Activated effector memory CD4-positive, alpha-beta T cell treated with anti-CD3 and anti-CD28 coated beads, Interleukin-2, amount 50 U/mL, for 16 hours (primary cell): ENCODE measurements around the gene PAQR9.
A peak's percentile ranks its signal among the peaks of the same experiment; 100 is the strongest.

Experiments used
- DNase-seq: peaks from one replicate; pipeline ENCODE4 v3.0.0-alpha.2; 2020

PAQR9 gene

GRCh38 chr3:142981108-142981507 is 17.6 kb upstream of the PAQR9 start:
- no peak for DNase-seq

- no peak for DNase-seq
Measured at GRCh38 chr3:142977399-142977728, 13.9 kb upstream of the PAQR9 start.

- no peak for DNase-seq
Measured at GRCh38 chr3:142976621-142977398, 13.3 kb upstream of the PAQR9 start.

GRCh38 chr3:142975316-142975995 is 12.0 kb upstream of the PAQR9 start:
- no peak for DNase-seq

- DNase-seq = no peak
Measured at GRCh38 chr3:142973217-142974009, 9.9 kb upstream of the PAQR9 start.

- DNase-seq = no peak
Measured at GRCh38 chr3:142972092-142972753, 8.7 kb upstream of the PAQR9 start.

GRCh38 chr3:142971431-142971830 is 8.0 kb upstream of the PAQR9 start:
- DNase-seq = no peak

- no peak for DNase-seq
Measured at GRCh38 chr3:142968319-142969025, 5.0 kb upstream of the PAQR9 start.

- no peak for DNase-seq
Measured at GRCh38 chr3:142966808-142967207, 3.3 kb upstream of the PAQR9 start.

- DNase-seq = no peak
Measured at GRCh38 chr3:142965581-142965980, 2.1 kb upstream of the PAQR9 start.

- no peak for DNase-seq
Measured at GRCh38 chr3:142963234-142963515, 299 bp downstream of the PAQR9 start.

- DNase-seq = no peak
Measured at GRCh38 chr3:142962520-142963233, 797 bp downstream of the PAQR9 start.

- DNase-seq = no peak
Measured at GRCh38 chr3:142962175-142962519, 1.3 kb downstream of the PAQR9 start.

- DNase-seq = no peak
Measured at GRCh38 chr3:142961539-142961938, 1.9 kb downstream of the PAQR9 start.

- DNase-seq = no peak
Measured at GRCh38 chr3:142960322-142960850, 3.1 kb downstream of the PAQR9 start.

GRCh38 chr3:142958707-142959106 is 4.8 kb downstream of the PAQR9 start:
- peak; percentile 74 for DNase-seq

- no peak for DNase-seq
Measured at GRCh38 chr3:142953443-142953842, 10.0 kb downstream of the PAQR9 start.

- DNase-seq = no peak
Measured at GRCh38 chr3:142952272-142953193, 10.9 kb downstream of the PAQR9 start.

GRCh38 chr3:142951794-142952193 is 11.7 kb downstream of the PAQR9 start:
- no peak for DNase-seq

- DNase-seq = no peak
Measured at GRCh38 chr3:142950972-142951371, 12.5 kb downstream of the PAQR9 start.
